Skeletal muscle cell (primary cell): ENCODE results near the gene DNAJC17.

Experiments
- DNase-seq: peaks from one replicate; pipeline ENCODE4 v3.0.0-alpha.2; 2010; ENCODE audit warnings: low read depth
- H3K4me3 ChIP-seq: 2 replicates; pipeline ENCODE4 v1.5.1; 2011; ENCODE audit warnings: low read depth, mild to moderate bottlenecking, control low read depth, low read length, moderate library complexity

Gene DNAJC17

GRCh38 chr15:40807028-40807887 is at the start of gene DNAJC17, which contains the start of gene ZFYVE19:
Gene DNAJC17, minus strand, starts transcription at chr15:40807473. Its CDS starts 27 bp downstream, at chr15:40807446.
Gene ZFYVE19, plus strand, starts transcription at chr15:40807089. Its CDS starts 501 bp downstream, at chr15:40807590.
- peak; percentile 98 for DNase-seq
- peak within 1 kb of the TSS; percentile 98 for H3K4me3 ChIP-seq

GRCh38 chr15:40856746-40857145 is 49.5 kb upstream of the DNAJC17 start:
- H3K4me3 ChIP-seq = no peak overlapping the region
- DNase-seq = no peak

GRCh38 chr15:40855706-40856234 is 48.5 kb upstream of the DNAJC17 start:
- no peak overlapping the region for H3K4me3 ChIP-seq
- DNase-seq = no peak

GRCh38 chr15:40854161-40854560 is 46.9 kb upstream of the DNAJC17 start:
- DNase-seq = no peak

GRCh38 chr15:40853241-40853890 is 46.1 kb upstream of the DNAJC17 start:
- no peak for DNase-seq
- no peak overlapping the region for H3K4me3 ChIP-seq

More at GRCh38 chr15:40854161-40854560, 46.9 kb upstream of the DNAJC17 start:
- no peak overlapping the region for H3K4me3 ChIP-seq

GRCh38 chr15:40852529-40852928 is 45.3 kb upstream of the DNAJC17 start:
- no peak for DNase-seq

GRCh38 chr15:40850576-40851112 is 43.4 kb upstream of the DNAJC17 start:
- no peak for DNase-seq
- H3K4me3 ChIP-seq = no peak overlapping the region

More at GRCh38 chr15:40852529-40852928, 45.3 kb upstream of the DNAJC17 start:
- H3K4me3 ChIP-seq = no peak overlapping the region

GRCh38 chr15:40847223-40847961 is 40.1 kb upstream of the DNAJC17 start:
- no peak for DNase-seq
- H3K4me3 ChIP-seq = no peak overlapping the region

GRCh38 chr15:40846841-40847222 is 39.6 kb upstream of the DNAJC17 start:
- no peak for DNase-seq
- H3K4me3 ChIP-seq = no peak overlapping the region

- no peak overlapping the region for H3K4me3 ChIP-seq
- no peak for DNase-seq
Observed at GRCh38 chr15:40845511-40846284, 38.4 kb upstream of the DNAJC17 start.

GRCh38 chr15:40845036-40845435 is 37.8 kb upstream of the DNAJC17 start:
- H3K4me3 ChIP-seq = peak overlapping the region; percentile 47
- no peak for DNase-seq

- H3K4me3 ChIP-seq = peak overlapping the region; percentile 47
- DNase-seq = no peak
Observed at GRCh38 chr15:40844696-40845030, 37.4 kb upstream of the DNAJC17 start.

- peak within 1 kb of the TSS; percentile 47 for H3K4me3 ChIP-seq
- DNase-seq = no peak
Observed at GRCh38 chr15:40843885-40844695, 36.8 kb upstream of the DNAJC17 start, which contains the start of gene SPINT1. Gene SPINT1, plus strand, starts transcription at chr15:40844048. Its CDS starts 507 bp downstream, at chr15:40844555.

- DNase-seq = no peak
- peak overlapping the region; percentile 29 for H3K4me3 ChIP-seq
Observed at GRCh38 chr15:40843261-40843884, 36.1 kb upstream of the DNAJC17 start.

GRCh38 chr15:40841741-40842140 is 34.5 kb upstream of the DNAJC17 start:
- no peak for DNase-seq
- H3K4me3 ChIP-seq = no peak overlapping the region

GRCh38 chr15:40838756-40839155 is 31.5 kb upstream of the DNAJC17 start:
- no peak overlapping the region for H3K4me3 ChIP-seq
- DNase-seq = no peak

- DNase-seq = no peak
- no peak overlapping the region for H3K4me3 ChIP-seq
Observed at GRCh38 chr15:40836020-40836419, 28.7 kb upstream of the DNAJC17 start.
